DOHH2 (cell line): Measurements from ENCODE around the gene RIMBP2.

Source experiments
- H3F3A ChIP-seq: fragments of 200-600 bp; sonication (generic), shearing (Covaris generic); 2 replicates; pipeline ENCODE4 v1.6.0; 2016; ENCODE audit warnings: antibody characterized with exemption, mild to moderate bottlenecking; ENCODE audit not compliant: control insufficient read depth, insufficient read depth
- H3K27ac ChIP-seq: fragments of 200-600 bp; sonication (generic); 2 replicates; pipeline ENCODE4 v1.5.1; 2014; ENCODE audit warnings: low read depth, mild to moderate bottlenecking, low read length, moderate library complexity
- H3K27me3 ChIP-seq: fragments of 200-600 bp; sonication (generic); 2 replicates; pipeline ENCODE4 v1.6.1; 2014; ENCODE audit warnings: mild to moderate bottlenecking, low read length, mixed read lengths; ENCODE audit not compliant: control insufficient read depth
- H3K36me3 ChIP-seq: fragments of 200-600 bp; sonication (generic); 2 replicates; pipeline ENCODE4 v1.6.1; 2014; ENCODE audit warnings: mild to moderate bottlenecking, low read length, moderate library complexity, mixed read lengths; ENCODE audit not compliant: control insufficient read depth
- H3K4me1 ChIP-seq: fragments of 200-600 bp; sonication (generic); 2 replicates; pipeline ENCODE4 v1.6.1; 2014; ENCODE audit warnings: mild to moderate bottlenecking, low read length, mixed read lengths; ENCODE audit not compliant: control insufficient read depth
- H3K4me2 ChIP-seq: fragments of 200-600 bp; sonication (generic); 2 replicates; pipeline ENCODE4 v1.6.0; 2014; ENCODE audit warnings: mild to moderate bottlenecking, low read length, moderate library complexity
- H3K4me3 ChIP-seq: fragments of 200-600 bp; sonication (generic); 2 replicates; pipeline ENCODE4 v1.5.1; 2014; ENCODE audit warnings: mild to moderate bottlenecking, low read length, mixed read lengths
- H3K79me2 ChIP-seq: fragments of 200-600 bp; sonication (generic); 2 replicates; pipeline ENCODE4 v1.6.1; 2014; ENCODE audit warnings: mild to moderate bottlenecking, low read length, mixed read lengths; ENCODE audit not compliant: control insufficient read depth
- H3K9me2 ChIP-seq: fragments of 200-600 bp; sonication (generic); replicated peaks from 2 replicates; pipeline ENCODE4 v1.6.1; 2014; ENCODE audit warnings: mild to moderate bottlenecking, low read length, mixed read lengths; ENCODE audit not compliant: control insufficient read depth
- H3K9me3 ChIP-seq: fragments of 200-600 bp; sonication (generic); 2 replicates; pipeline ENCODE4 v1.6.1; 2014; ENCODE audit warnings: antibody characterized with exemption, low read length, mixed read lengths; ENCODE audit not compliant: control insufficient read depth, insufficient read depth
- H4K20me1 ChIP-seq: fragments of 200-600 bp; sonication (generic); 2 replicates; pipeline ENCODE4 v1.6.0; 2014; ENCODE audit warnings: low read depth, mild to moderate bottlenecking, antibody characterized with exemption, low read length, moderate library complexity; ENCODE audit not compliant: control insufficient read depth, insufficient read depth
- EZH2phosphoT487 ChIP-seq: fragments of 200-600 bp; sonication (generic); IDR thresholded peaks from 2 replicates; pipeline ENCODE4 v1.6.1; 2017; ENCODE audit warnings: borderline replicate concordance, mild to moderate bottlenecking, antibody characterized with exemption, low read length, moderate library complexity, mixed read lengths
- TF ChIP-seq, protein P1 (sequence below): fragments of 200-600 bp; sonication (generic); IDR thresholded peaks from one replicate; pipeline ENCODE4 v1.5.1; 2014; ENCODE audit warnings: antibody characterized with exemption, mild to moderate bottlenecking, low read depth, low read length; ENCODE audit not compliant: poor library complexity, severe bottlenecking

The RIMBP2 gene

DNA sequence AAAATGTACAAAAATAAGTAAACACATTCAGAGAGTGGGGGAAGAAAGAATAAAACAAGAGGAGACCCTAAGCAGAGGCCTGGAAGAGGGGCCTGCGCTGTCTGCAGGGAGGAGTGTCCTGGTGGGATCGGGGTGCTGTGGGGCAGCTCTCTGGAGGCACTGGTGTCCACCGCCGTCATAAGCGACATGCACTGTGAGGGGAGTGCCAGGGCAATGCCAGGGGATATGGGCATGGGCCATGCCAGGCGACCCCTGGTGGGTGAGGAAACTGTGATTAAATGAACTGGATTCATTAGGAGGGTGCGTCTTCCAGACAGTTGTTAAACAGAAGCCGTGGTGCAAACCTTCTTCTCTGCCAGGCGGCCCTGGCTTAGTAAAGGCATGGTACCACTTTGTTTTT lies 261.8 kb downstream of the RIMBP2 start:
- H3K36me3 ChIP-seq: no peaks in the 10 kb centered on the region
- H3F3A ChIP-seq: no peaks in the 10 kb centered on the region
- TF ChIP-seq, protein P1, sequence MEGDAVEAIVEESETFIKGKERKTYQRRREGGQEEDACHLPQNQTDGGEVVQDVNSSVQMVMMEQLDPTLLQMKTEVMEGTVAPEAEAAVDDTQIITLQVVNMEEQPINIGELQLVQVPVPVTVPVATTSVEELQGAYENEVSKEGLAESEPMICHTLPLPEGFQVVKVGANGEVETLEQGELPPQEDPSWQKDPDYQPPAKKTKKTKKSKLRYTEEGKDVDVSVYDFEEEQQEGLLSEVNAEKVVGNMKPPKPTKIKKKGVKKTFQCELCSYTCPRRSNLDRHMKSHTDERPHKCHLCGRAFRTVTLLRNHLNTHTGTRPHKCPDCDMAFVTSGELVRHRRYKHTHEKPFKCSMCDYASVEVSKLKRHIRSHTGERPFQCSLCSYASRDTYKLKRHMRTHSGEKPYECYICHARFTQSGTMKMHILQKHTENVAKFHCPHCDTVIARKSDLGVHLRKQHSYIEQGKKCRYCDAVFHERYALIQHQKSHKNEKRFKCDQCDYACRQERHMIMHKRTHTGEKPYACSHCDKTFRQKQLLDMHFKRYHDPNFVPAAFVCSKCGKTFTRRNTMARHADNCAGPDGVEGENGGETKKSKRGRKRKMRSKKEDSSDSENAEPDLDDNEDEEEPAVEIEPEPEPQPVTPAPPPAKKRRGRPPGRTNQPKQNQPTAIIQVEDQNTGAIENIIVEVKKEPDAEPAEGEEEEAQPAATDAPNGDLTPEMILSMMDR: no peak
- no peak for TF ChIP-seq EZH2phosphoT487
- H3K9me3 ChIP-seq: no peaks in the 10 kb centered on the region
- H3K4me1 ChIP-seq: no peaks in the 10 kb centered on the region
- H3K4me3 ChIP-seq: no peak overlapping the region
- no peaks in the 10 kb centered on the region for H3K27me3 ChIP-seq
- H3K79me2 ChIP-seq: no peaks in the 10 kb centered on the region
- no peaks in the 10 kb centered on the region for H3K9me2 ChIP-seq
- no peaks in the 10 kb centered on the region for H4K20me1 ChIP-seq
- H3K4me2 ChIP-seq: no peak overlapping the region
- H3K27ac ChIP-seq: no peak overlapping the region

GRCh38 chr12:130452546-130452945 lies 263.6 kb downstream of the RIMBP2 start:
- Histone ChIP-seq H3K4me3 (no peak overlapping the region), H3K36me3 (no peaks in the 10 kb centered on the region), H3K9me3 (no peaks in the 10 kb centered on the region), H3K4me2 (no peak overlapping the region), H3K9me2 (no peaks in the 10 kb centered on the region), H3K4me1 (no peaks in the 10 kb centered on the region), H3K27me3 (no peaks in the 10 kb centered on the region), H4K20me1 (no peaks in the 10 kb centered on the region), H3K79me2 (no peaks in the 10 kb centered on the region), H3K27ac (no peak overlapping the region), H3F3A (no peaks in the 10 kb centered on the region)
- TF ChIP-seq EZH2phosphoT487: no peak
- TF ChIP-seq, protein P1: no peak

DNA sequence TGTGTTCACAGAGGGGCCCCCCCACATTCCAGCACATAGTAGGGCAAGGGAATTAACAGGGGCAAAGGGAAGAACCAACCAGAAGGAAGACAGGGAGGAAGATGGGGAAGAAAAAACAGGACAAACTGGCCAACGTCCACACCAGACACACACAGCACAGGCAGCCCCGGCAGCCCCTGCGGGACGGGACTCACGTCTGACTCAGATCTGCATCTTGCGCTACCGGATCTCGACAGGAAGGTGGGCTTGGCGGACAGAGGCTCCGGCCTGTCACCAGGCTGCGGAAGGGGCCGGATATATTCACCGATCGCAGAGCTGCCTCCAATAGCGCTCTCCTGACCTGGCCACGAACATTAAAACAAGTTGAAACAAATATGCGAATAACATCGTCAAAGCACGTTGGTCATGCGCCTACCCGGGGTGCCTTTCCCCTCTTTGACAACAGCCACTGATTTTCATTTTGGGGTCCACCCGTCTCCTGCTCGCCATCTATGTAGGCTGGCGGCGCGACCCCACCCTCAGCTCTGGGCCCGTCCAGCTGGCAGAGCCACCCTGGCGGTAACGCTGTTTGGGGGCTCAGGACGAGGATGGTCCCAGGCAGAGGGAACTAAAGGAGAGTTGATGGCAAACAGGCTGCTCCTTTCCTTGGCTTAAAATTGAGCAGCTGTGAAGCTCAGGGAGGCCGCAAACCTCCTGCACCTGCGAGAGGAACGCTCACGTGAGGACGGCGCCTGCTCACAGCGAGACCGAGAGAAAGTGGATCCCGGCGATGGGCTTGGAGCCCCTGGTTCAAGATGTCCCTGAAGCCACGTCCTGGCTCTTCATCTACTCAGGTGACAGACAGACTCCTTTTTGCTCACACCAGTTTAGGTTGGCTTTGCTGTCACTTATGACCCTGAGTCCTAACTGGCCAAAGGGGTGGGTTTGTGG lies 264.8 kb downstream of the RIMBP2 start:
- Histone ChIP-seq H3K9me2 (no peaks in the 10 kb centered on the region), H3K79me2 (no peaks in the 10 kb centered on the region), H3K9me3 (no peaks in the 10 kb centered on the region), H3F3A (no peaks in the 10 kb centered on the region), H3K4me3 (no peak overlapping the region), H3K27me3 (no peaks in the 10 kb centered on the region), H3K4me2 (no peak overlapping the region), H3K4me1 (no peaks in the 10 kb centered on the region), H3K36me3 (no peaks in the 10 kb centered on the region), H4K20me1 (no peaks in the 10 kb centered on the region), H3K27ac (no peak overlapping the region)
- TF ChIP-seq, protein P1: no peak
- TF ChIP-seq EZH2phosphoT487: no peak
